NCI-H446 (cell line): ENCODE data around the gene UBE2I.

Source experiments
- DNase-seq, 2 experiments: peaks; one replicate each; lab custom pipeline; 2025; lab: John Stamatoyannopoulos, UW

Gene UBE2I

DNA sequence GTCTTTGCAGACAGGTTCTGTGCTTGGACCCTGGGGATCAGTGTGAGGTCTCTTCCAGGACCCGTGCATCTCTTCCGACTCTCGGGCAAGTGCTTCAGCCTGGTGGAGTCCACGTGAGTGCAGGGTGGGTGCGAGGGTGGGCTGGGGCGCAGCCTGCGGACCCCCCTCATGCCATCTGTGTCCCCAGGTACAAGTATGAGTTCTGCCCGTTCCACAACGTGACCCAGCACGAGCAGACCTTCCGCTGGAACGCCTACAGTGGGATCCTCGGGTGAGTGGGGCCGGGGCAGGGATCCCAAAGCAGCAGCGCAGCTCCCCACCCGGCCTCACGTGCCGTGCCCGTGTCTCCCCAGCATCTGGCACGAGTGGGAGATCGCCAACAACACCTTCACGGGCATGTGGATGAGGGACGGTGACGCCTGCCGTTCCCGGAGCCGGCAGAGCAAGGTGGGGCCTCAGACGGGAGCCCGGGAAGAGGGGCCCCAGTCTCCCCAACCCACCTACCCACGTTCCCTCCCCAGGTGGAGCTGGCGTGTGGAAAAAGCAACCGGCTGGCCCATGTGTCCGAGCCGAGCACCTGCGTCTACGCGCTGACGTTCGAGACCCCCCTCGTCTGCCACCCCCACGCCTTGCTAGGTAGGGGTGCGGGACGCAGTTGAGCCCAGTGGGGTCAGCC is 52.4 kb downstream of the UBE2I start:
- DNase-seq = no peak

DNA sequence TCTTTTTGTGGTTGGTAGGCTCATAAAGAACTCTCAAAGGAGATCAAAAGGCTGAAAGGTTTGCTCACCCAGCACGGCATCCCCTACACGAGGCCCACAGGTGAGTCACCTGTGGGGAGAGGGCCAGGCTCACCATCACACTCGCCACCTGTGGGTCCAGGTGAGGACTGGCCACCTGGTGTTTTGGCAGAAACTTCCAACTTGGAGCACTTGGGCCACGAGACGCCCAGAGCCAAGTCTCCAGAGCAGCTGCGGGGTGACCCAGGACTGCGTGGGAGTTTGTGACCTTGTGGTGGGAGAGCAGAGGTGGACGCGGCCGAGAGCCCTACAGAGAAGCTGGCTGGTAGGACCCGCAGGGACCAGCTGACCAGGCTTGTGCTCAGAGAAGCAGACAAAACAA is 53.4 kb downstream of the UBE2I start:
- DNase-seq = no peak

DNA sequence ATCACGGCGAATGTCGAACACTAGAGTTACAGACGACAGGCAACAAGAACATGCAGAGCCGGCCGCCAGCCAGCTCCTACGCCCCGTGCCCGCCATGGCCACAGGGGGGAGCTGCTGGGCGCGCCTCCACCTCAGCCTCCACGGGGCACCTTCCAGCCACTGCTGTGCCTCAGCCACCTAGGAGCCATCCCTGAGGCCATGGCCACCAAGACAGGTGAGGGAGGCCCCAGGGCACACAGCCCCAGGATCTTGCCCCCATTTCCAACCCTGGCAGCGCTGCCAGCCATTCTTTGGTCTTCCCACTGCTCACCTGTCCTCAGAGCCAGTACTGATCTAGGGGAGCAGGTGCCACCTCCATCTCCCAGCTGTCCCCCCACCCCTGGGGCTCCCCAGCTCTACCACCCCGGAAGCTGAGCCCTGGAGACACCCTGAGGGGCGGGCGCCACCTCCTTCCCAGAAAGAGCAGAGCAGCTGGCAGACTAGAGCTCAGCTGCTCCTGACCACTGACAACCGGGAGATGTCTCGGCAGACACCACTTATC is 54.1 kb downstream of the UBE2I start:
- no peak for DNase-seq

DNA sequence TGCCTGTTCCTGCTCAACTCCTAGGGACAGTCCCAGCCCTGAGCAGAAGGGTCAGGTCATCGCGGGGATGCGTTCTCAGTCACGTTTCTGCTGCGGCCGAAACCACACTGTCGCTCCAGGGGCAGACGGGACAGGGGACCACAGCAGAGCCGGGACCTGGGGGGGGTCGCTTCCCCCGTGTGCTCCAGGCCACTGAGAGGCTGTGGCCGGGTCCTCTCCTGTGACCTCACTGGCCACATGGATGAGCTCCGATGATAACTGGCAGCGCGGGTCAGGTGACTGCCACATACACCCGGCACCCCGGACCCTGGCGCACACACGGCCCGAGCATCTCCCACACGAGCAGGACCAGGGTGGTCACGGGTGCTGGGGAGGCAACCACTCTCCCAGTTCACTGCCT is 55.1 kb downstream of the UBE2I start:
- no peak for DNase-seq

DNA sequence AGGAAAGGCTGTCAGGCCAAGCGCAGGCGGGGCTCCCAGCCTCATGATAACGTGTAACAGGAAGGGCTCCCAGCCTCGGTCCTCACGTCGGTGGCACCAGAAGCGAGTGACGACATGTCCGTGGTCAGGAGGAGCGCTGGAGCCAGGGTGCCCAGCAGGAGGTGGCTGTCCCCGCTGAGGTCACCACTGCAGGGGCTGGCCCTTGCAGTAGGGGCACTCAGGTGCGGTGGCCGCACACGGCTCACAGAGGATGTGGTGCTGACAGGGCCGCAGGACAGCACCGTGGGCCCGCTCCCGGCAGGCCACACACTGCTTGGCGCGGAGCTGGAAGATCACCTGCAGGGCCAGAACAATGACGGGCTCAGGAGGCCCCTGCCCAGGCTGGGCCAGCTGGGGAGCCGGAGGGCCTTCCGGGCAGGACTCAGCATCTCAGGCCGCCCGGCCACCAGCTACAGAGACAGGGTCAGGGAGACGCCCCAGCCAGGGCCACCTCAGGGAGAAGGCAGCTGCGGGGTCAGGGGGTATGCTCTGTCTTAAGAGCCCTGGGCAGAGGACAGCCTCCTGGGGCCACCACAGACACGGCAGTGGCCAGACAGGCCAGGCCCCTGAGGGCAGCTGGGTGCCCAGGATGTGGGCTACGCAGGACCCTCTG is 56.8 kb downstream of the UBE2I start:
- no peak for DNase-seq

DNA sequence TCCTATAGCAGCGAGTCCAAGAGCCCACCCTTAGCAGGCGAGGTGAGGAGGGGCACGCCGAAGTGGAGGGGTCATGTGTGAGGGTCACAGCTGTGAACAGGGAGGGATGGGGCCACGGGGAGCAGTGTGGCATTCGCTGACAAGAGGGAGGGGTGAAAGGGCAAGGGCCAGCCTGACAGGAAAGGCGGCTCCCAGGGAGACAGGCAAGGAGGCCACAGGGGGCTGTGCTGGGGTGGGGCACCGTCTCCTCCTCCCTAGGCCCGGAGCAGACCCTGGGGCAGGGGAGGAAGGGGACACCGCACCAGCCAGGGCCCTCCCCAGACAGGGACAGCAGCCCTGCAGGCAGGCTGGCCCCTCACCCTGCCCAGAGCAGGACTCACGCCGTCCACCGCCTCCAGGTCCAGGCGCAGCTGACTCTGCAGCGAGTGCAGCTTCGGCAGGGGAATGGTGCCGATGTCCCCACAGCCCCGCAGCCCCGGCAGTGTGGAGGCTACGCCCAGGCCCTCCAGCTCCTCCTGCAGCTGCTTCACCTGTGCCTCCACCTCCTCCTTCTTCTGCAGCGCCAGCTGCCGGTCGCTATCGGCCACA is 57.4 kb downstream of the UBE2I start:
- DNase-seq = no peak

DNA sequence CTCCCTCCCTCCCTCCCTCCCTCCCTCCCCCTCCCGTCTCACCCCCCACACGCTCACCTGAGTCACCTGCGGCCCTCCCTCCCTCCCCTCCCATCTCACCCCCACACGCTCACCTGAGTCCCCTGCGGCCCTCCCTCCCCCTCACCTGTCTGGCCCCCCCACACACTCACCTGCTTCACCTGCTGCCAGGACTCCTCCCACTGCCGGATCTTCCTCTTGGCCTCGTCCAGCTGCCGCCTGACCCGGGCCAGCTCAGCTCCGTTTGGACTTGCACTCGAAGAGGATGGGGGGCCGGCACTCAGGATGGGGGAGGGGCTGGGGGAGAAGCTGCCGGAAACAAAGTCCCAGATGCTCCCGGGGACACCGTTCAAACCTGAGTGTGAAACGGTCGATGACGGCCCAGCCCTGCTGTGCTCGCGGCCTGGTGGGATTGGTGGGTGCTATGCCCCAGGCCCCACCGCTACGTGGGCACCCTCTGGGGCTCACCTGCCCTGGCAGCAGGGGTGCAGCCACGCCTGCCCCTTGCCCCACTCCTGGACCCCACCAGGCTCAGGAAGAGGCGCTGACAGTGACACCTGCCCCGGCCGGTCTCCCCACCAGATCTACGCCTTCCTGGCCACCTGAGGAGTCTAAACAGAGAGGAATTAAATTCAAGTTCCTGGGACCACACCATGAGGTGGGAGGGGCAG is 58.2 kb downstream of the UBE2I start:
- DNase-seq = no peak

DNA sequence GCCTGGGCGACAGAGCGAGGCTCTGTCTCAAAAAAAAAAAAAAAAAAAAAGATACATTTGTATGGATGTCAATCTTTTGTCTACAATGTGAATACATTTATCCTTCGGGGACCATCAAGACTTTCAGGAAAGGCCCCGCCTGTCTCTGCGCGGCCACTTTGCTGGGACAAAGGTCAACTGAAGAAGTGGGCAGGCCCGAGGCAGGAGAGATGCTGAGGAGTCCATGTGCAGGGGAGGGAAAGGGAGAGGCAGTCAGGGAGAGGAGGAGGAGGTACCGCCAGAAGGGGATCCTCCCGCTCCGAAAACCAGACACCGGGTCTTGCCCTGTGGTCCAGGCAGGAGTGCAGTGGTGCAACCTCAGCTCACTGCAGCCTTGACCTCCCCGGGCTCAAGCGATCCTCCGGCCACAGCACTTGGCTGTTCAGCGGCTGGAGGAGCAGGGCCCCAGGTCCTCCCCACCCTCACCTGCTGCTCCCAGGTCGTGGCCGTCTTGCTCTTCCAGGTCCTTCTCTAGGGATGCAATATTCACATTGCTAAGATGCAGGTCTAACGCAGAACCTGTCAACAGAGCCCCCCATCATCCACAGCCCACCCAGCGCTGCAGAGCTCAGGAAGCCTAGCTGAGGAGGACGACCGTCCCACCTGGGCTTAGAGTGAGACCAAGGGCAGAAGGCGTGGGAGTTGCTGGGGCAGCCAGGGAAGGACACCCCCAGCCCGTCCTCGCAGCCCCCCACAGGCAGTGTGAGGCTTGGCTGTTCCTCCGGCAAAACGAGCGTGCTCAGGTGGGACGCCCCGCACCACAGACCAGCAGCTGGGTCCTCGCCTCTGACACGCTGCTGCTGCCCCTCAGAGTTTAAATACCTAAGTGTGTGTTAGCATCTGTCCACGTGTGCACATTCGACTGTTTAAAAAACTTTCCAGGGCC is 61.9 kb downstream of the UBE2I start:
- no peak for DNase-seq

DNA sequence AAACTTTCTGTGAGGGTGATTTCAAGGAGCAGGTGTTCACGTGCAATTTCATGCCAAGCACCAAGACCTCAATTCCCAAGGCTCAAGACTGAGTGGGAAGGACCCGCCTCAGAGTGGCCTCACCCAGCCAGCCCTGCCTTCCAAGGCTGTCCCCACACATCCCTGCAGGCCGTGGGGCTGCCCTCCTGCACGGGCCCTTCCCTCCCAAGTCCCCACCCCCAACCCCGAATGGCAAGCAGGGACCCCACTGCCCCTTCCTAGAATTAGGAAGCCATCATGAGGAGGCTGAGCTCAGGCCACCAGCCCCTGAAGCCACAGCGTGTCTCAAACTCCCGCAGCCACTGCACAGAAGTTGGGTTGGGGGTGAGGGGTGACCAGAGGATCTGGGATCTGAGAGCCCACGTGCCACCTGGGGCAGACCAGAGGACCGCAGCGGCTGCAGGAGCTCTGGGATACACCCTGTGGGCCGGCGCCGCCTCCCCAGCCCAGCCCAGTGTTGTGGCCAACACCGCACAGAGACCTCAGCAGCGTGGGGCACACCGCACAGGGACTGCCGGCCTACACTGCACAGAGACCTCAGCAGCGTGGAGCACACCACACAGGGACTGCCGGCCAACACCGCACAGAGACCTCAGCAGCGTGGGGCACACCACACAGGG is 63.0 kb downstream of the UBE2I start:
- no peak for DNase-seq

DNA sequence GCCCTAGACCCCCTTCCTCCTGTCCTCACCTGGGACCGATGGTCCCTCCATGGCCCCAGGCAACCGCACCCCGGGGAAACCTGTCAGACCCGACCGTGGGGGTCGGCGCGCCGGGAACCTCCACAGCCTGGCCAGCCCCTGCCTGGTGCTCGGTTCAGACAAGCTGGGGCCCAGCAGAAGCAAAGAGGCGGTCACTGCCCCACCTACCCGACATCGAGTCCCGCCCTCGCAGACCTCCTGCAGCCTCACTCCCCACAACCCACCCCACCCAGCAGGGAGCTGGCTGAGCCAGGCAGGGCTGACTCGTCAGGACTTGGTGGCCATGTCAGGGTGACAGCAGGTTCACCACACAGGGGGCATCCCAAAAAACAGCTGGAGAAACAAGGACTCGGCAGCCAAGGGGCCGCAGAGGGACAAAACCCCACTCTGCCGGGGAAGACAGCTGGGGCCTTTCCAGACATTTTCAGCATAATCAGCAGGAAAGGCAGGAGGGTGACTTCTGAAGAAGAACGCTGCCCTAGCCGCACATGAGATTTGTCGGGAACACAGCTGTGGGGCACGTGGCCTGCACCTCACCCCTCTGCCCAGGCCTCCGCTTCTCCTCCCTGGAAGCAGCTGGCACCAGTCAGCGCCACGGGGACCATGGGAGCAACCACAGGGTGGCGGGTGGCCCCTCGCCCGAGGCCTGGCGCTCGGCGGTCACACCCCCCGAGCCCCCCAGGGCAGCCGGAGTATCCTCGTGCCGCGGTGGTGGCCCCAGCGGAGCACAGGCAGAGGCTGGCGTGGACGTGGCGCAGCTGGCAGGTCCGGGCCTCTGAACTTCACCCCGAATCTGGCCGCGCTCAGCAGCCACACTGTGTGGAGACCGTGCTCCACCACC is 65.2 kb downstream of the UBE2I start:
- no peak for DNase-seq

DNA sequence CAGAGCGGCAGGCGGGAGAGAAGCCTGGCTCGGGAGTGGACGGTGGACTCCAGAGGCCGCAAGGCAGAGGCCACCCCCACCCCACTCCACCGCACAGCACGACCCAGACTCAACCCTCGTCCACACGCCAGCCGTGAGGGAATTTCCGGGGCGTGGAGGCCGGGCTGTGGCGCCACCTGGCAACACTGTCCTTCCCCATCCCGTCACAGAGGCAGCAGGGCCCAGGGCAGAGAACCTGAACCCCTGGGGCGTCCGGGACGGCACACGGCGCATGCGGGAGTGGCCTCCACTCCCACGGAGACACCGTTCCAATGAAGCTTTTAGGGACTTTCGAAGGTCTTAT is 65.8 kb downstream of the UBE2I start:
- no peak for DNase-seq

DNA sequence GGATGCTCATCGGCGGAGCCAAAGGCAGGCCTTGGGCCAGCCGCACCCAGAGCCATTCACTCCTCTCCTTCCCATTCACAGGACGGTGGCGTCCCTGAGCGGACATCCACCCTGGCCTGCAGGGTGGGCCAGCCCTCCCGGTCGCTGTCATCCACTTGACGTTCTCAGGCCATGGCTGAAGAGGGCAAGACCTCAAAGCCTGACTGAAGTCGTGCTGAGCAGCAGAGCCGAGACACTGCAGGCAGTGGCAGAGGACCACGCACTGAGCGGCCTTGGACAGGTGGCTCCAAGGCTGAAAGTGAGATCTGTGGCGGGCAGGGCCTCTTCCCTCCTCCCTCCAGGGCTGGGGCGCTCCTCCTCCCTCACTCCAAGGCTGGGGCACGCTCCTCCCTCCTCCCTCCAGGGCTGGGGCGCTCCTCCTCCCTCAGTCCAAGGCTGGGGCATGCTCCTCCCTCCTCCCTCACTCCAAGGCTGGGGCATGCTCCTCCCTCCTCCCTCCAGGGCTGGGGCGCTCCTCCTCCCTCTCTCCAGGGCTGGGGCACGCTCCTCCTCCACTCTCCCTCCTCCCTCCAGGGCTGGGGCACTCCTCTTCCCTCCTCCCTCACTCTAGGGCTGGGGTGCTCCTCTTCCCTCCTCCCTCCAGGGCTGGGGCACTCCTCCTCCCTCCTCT is 66.4 kb downstream of the UBE2I start:
- DNase-seq = no peak
